ENCODE results near the gene GNG7. TPM values are rescaled to one million over a fixed set of nuclear protein-coding genes. Genes with fewer than 3 reads are reported as not detected.
A peak's percentile ranks its signal among the peaks of the same experiment; 100 is the strongest.

The GNG7 gene
- total and polyA plus RNA-seq, 2 donors (not counting 3 experiments of a cell fraction or from before 2014, with no cell fraction given): 0.29 to 0.84 TPM

GRCh38 chr19:2720777-2721569, 18.5 kb upstream of the GNG7 start, which contains the start of gene DIRAS1:
Gene DIRAS1 (minus strand): TSS chr19:2721372. CDS start chr19:2717806, 3,566 bp downstream.
- Histone ChIP-seq H3K27me3 (ENCODE audit: control insufficient read depth in 2 of 2, insufficient read depth in 2 of 2, low read length in 2 of 2) (peaks cover 14 to 23% of the 10 kb centered on the region in 2 experiments), H2AFZ (ENCODE audit: low read depth, low read length) (no peak within 1 kb of the TSS), H3K27ac (ENCODE audit: insufficient read depth, low read depth, low read length) (no peak within 1 kb of the TSS), H4K20me1 (replicated peaks; ENCODE audit: control insufficient read depth, extremely low read depth, insufficient read depth, low read length) (no peaks in the 10 kb centered on the region), H3K9me3 (replicated peaks; ENCODE audit: control insufficient read depth, insufficient read depth, low read length) (no peaks in the 10 kb centered on the region), H3K9ac (replicated peaks; ENCODE audit: extremely low read depth, insufficient read depth, low read length) (no peak within 1 kb of the TSS), H3K4me1 (ENCODE audit: control insufficient read depth, extremely low read depth, insufficient read depth, low read length) (no peaks in the 10 kb centered on the region), H3K4me2 (ENCODE audit: insufficient read depth, low read length) (no peak within 1 kb of the TSS), H3K79me2 (ENCODE audit: control insufficient read depth, insufficient read depth, low read length) (no peaks in the 10 kb centered on the region), H3K36me3 (ENCODE audit: control insufficient read depth in 2 of 2, extremely low read depth in 1 of 2, insufficient read depth in 2 of 2, low read length in 2 of 2) (no peaks in the 10 kb centered on the region), H3K4me3 (replicated peaks in 1 of 3; ENCODE audit: insufficient read depth in 1 of 3, low read depth in 1 of 3, low read length in 3 of 3) (no peak within 1 kb of the TSS), H3K9me1 (replicated peaks; ENCODE audit: control insufficient read depth, extremely low read depth, insufficient read depth, low read length) (no peaks in the 10 kb centered on the region)
- intact Hi-C loops (cut with micrococcal nuclease): no loop called here
- BruUV-seq (replicated peaks): no TSS peak
- TF ChIP-seq MAX (IDR thresholded peaks at IDR 0.05; ENCODE audit: insufficient read depth, insufficient read length): no peak
- ChIA-PET POLR2A (no interaction called here), CTCF (no interaction called here)
- FAIRE-seq: no peak
- DNase-seq (ENCODE audit: low read depth, low spot score): no peak
- dilution Hi-C loops (cut with MboI; ENCODE audit: extremely low pct_ligation_motif_present, low sequenced_read_pairs): no loop called here

- no peak overlapping the region for H3K9ac ChIP-seq (replicated peaks; ENCODE audit: extremely low read depth, insufficient read depth, low read length)
- POLR2A ChIA-PET: no interaction called here
Measured at GRCh38 chr19:2719920-2720776, 17.7 kb upstream of the GNG7 start.

More at GRCh38 chr19:2719920-2720776, 17.7 kb upstream of the GNG7 start:
- no peak overlapping the region for H3K4me3 ChIP-seq (replicated peaks in 1 of 3; ENCODE audit: insufficient read depth in 1 of 3, low read depth in 1 of 3, low read length in 3 of 3)
- H3K4me1 ChIP-seq (ENCODE audit: control insufficient read depth, extremely low read depth, insufficient read depth, low read length): no peaks in the 10 kb centered on the region
- TF ChIP-seq EZH2 (IDR thresholded peaks at IDR 0.05; ENCODE audit: borderline replicate concordance, low read depth, low read length, severe bottlenecking) (peak; percentile 66), POLR2AphosphoS5 (IDR thresholded peaks at IDR 0.05; ENCODE audit: insufficient read depth, low read depth, low read length) (no peak)
- no peaks in the 10 kb centered on the region for H3K36me3 ChIP-seq (ENCODE audit: control insufficient read depth in 2 of 2, extremely low read depth in 1 of 2, insufficient read depth in 2 of 2, low read length in 2 of 2)
- H3K9me1 ChIP-seq (replicated peaks; ENCODE audit: control insufficient read depth, extremely low read depth, insufficient read depth, low read length): no peaks in the 10 kb centered on the region
- CTCF ChIA-PET: no interaction called here
- intact Hi-C loops (cut with micrococcal nuclease): no loop called here
- no peaks in the 10 kb centered on the region for H3K79me2 ChIP-seq (ENCODE audit: control insufficient read depth, insufficient read depth, low read length)
- dilution Hi-C loops (cut with MboI; ENCODE audit: extremely low pct_ligation_motif_present, low sequenced_read_pairs): no loop called here
- BruUV-seq (replicated peaks): no TSS peak
- no peak overlapping the region for H3K4me2 ChIP-seq (ENCODE audit: insufficient read depth, low read length)
- no peaks in the 10 kb centered on the region for H3K9me3 ChIP-seq (replicated peaks; ENCODE audit: control insufficient read depth, insufficient read depth, low read length)
- DNase-seq (ENCODE audit: low read depth, low spot score): no peak
- FAIRE-seq: no peak
- H2AFZ ChIP-seq (ENCODE audit: low read depth, low read length): no peak overlapping the region
- H4K20me1 ChIP-seq (replicated peaks; ENCODE audit: control insufficient read depth, extremely low read depth, insufficient read depth, low read length): no peaks in the 10 kb centered on the region
- peaks cover 14 to 23% of the 10 kb centered on the region in 2 experiments for H3K27me3 ChIP-seq (ENCODE audit: control insufficient read depth in 2 of 2, insufficient read depth in 2 of 2, low read length in 2 of 2)
- no peak overlapping the region for H3K27ac ChIP-seq (ENCODE audit: insufficient read depth, low read depth, low read length)

All from endothelial cell of umbilical vein (primary cell).